ENCODE measurements around the gene TADA2B.

DNA sequence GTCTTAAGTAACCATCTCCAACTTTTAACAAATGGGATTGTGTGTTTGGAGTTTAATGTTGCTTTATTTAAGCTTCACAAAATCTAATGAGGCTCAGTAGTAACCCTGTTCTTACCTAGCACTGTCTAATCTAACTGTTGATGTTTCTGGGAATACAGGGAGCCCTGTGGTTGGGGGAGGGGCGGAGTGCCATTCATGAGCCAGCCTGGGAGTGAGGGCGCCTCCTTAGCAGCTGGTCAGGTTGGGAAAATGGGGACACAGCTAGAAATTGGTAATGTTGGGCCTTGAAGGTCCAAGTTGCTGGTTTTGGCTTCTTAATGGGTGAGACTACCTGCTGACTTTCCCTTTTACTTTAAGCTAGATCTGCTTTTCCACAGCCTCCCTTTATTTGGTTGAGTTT lies 22.9 kb upstream of the TADA2B start:
- TF ChIP-seq CTCF (IDR thresholded peaks at IDR 0.05), result no peak
- no peak for TF ChIP-seq MAX (IDR thresholded peaks at IDR 0.05)
- no peak for TF ChIP-seq CEBPB (IDR thresholded peaks at IDR 0.05)
- TF ChIP-seq REST (IDR thresholded peaks at IDR 0.05), result no peak
- TF ChIP-seq HEYL (CRISPR knock-in tag; IDR thresholded peaks at IDR 0.05), result no peak
- TF ChIP-seq, protein P1, sequence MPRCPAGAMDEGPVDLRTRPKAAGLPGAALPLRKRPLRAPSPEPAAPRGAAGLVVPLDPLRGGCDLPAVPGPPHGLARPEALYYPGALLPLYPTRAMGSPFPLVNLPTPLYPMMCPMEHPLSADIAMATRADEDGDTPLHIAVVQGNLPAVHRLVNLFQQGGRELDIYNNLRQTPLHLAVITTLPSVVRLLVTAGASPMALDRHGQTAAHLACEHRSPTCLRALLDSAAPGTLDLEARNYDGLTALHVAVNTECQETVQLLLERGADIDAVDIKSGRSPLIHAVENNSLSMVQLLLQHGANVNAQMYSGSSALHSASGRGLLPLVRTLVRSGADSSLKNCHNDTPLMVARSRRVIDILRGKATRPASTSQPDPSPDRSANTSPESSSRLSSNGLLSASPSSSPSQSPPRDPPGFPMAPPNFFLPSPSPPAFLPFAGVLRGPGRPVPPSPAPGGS (IDR thresholded peaks at IDR 0.05), result no peak

All from A549 (cell line).